NCI-H446 treated with DMSO at 0.1 percent for 48 hours (cell line): Measurements from ENCODE around the gene DOCK11.
"Not testable (repeated sequence)": the region's sequence is repeated elsewhere in the genome, so short reads cannot be mapped to it uniquely, and the experiment has no call there.

Experiments
- DNase-seq: peaks from one replicate; lab custom pipeline; 2025; lab: John Stamatoyannopoulos, UW

Gene DOCK11

GRCh38 chrX:118495061-118495921 is at the start of gene DOCK11:
Gene DOCK11 (plus strand): TSS chrX:118495815. CDS start chrX:118495972, 157 bp downstream.
- DNase-seq: peak; percentile 73

- DNase-seq: no peak
Measured at GRCh38 chrX:118448273-118448783, 47.3 kb upstream of the DOCK11 start.

GRCh38 chrX:118455013-118455412 is 40.6 kb upstream of the DOCK11 start:
- no peak for DNase-seq

- DNase-seq: peak; percentile 8
Measured at GRCh38 chrX:118459494-118459893, 36.1 kb upstream of the DOCK11 start.

- DNase-seq: no peak
Measured at GRCh38 chrX:118464501-118464900, 31.1 kb upstream of the DOCK11 start.

- no peak for DNase-seq
Measured at GRCh38 chrX:118468122-118468521, 27.5 kb upstream of the DOCK11 start.

- not testable (repeated sequence) for DNase-seq
Measured at GRCh38 chrX:118470721-118471347, 24.8 kb upstream of the DOCK11 start.

GRCh38 chrX:118474586-118474985 is 21.0 kb upstream of the DOCK11 start:
- no peak for DNase-seq

- no peak for DNase-seq
Measured at GRCh38 chrX:118475903-118476302, 19.7 kb upstream of the DOCK11 start.

- no peak for DNase-seq
Measured at GRCh38 chrX:118480172-118480571, 15.4 kb upstream of the DOCK11 start.

- DNase-seq: not testable (repeated sequence)
Measured at GRCh38 chrX:118482384-118482783, 13.2 kb upstream of the DOCK11 start.

GRCh38 chrX:118484216-118484903 is 11.3 kb upstream of the DOCK11 start:
- DNase-seq: no peak

GRCh38 chrX:118486693-118487092 is 8.9 kb upstream of the DOCK11 start:
- DNase-seq: not testable (repeated sequence)

- DNase-seq: no peak
Measured at GRCh38 chrX:118493016-118493415, 2.6 kb upstream of the DOCK11 start.

GRCh38 chrX:118493653-118494297 is 1.8 kb upstream of the DOCK11 start:
- no peak for DNase-seq

GRCh38 chrX:118495958-118496762 is 545 bp downstream of the DOCK11 start:
- no peak for DNase-seq

- DNase-seq: no peak
Measured at GRCh38 chrX:118496763-118497079, 1.1 kb downstream of the DOCK11 start.

- DNase-seq: no peak
Measured at GRCh38 chrX:118497180-118497818, 1.7 kb downstream of the DOCK11 start.

GRCh38 chrX:118498351-118498750 is 2.7 kb downstream of the DOCK11 start:
- no peak for DNase-seq

GRCh38 chrX:118498755-118499154 is 3.1 kb downstream of the DOCK11 start:
- no peak for DNase-seq

GRCh38 chrX:118499295-118499694 is 3.7 kb downstream of the DOCK11 start:
- DNase-seq: no peak
